K562 (cell line): ENCODE measurements around the gene FITM1. TPM values are rescaled to one million over a fixed set of nuclear protein-coding genes. Genes with fewer than 3 reads are reported as not detected.

Source experiments
- ATAC-seq: fragments of 200-7000 bp; cut with Tn5 transposase; 3 replicates; pipeline ENCODE4 v1.9.1; 2020; ENCODE audit warnings: moderate library complexity
- BruUV-seq: library from RNA; stranded (reverse); fragments of 400-500 nt; replicated peaks from 2 replicates; lab custom pipeline; 2021; lab: Mats Ljungman, UMichigan
- CTCF ChIA-PET: fragments of 300-600 bp; formaldehyde crosslinking; extraction: SDS; loops from one replicate; lab custom pipeline; 2021; ENCODE audit warnings: low intra/inter-chr PET ratio; lab: Yijun Ruan, JAX
- POLR2A ChIA-PET: fragments of 300-600, 350-650 bp; sonication (Branson Sonifier 250); formaldehyde crosslinking; extraction: SDS; loops from one replicate; lab custom pipeline; 2021; ENCODE audit warnings: antibody characterized with exemption, inconsistent platforms; lab: Yijun Ruan, JAX
- DNase-seq, 4 experiments: peaks; one replicate each; pipeline versions ENCODE4 v3.0.0 to v3.0.0-alpha.2; 2011 to 2018; ENCODE audit warnings: low spot score in 3 of 4, mixed read lengths in 3 of 4; ENCODE audit errors: extremely low read depth in 1 of 4
- FAIRE-seq: peaks from 2 replicates; lab custom pipeline; 2011; peaks lifted over from hg19 to GRCh38; lab: Jason Lieb, UNC
- H2AFZ ChIP-seq: 2 replicates; pipeline ENCODE4 v1.6.0; 2011; ENCODE audit warnings: low read depth, low read length, control low read depth, inconsistent platforms
- H3K27ac ChIP-seq: fragments of 200-600 bp; 3 replicates; pipeline ENCODE4 v1.8.0; 2011; ENCODE audit warnings: low read depth, mild to moderate bottlenecking, control low read depth, inconsistent platforms, low read length, moderate library complexity, mixed read lengths; ENCODE audit errors: extremely low read depth
- H3K27me3 ChIP-seq, 2 experiments: fragments of 300-600 bp in 1 of 2; 2 replicates in 1 of 2; 3 replicates in 1 of 2; pipeline versions ENCODE4 v1.6.0 to v1.8.0; 2011; ENCODE audit warnings: inconsistent platforms in 2 of 2, low read length in 2 of 2, mild to moderate bottlenecking in 1 of 2, mixed read lengths in 1 of 2, moderate library complexity in 1 of 2; ENCODE audit not compliant: control insufficient read depth in 2 of 2, insufficient read depth in 2 of 2
- H3K36me3 ChIP-seq: fragments of 300-600 bp; 3 replicates; pipeline ENCODE4 v1.8.0; 2011; ENCODE audit warnings: mild to moderate bottlenecking, low read length, inconsistent platforms; ENCODE audit not compliant: control insufficient read depth, insufficient read depth
- H3K4me1 ChIP-seq, 2 experiments: fragments of 200-600 bp in 1 of 2; replicated peaks in 1 of 2; 2 replicates in 1 of 2; 3 replicates in 1 of 2; pipeline versions ENCODE4 v1.5.1 to v1.8.0; 2011; ENCODE audit warnings: inconsistent platforms in 2 of 2, low read length in 2 of 2, mild to moderate bottlenecking in 1 of 2, mixed read lengths in 1 of 2, moderate library complexity in 1 of 2; ENCODE audit not compliant: control insufficient read depth in 2 of 2, insufficient read depth in 2 of 2
- H3K4me2 ChIP-seq: 2 replicates; pipeline ENCODE4 v1.6.1; 2011; ENCODE audit warnings: low read length, control low read depth, inconsistent platforms, mixed read lengths; ENCODE audit not compliant: insufficient read depth
- H3K4me3 ChIP-seq: fragments of 200-600 bp; sonication (generic), shearing (Covaris generic); 2 replicates; pipeline ENCODE4 v1.5.1; 2016; ENCODE audit warnings: control low read depth, inconsistent platforms
- H3K79me2 ChIP-seq: fragments of 200-600 bp; 3 replicates; pipeline ENCODE4 v1.8.0; 2011; ENCODE audit warnings: low read length, inconsistent platforms; ENCODE audit not compliant: control insufficient read depth, insufficient read depth
- H3K9ac ChIP-seq, 2 experiments: 2 replicates each; pipeline versions ENCODE4 v1.6.0 to v1.6.1; 2011; ENCODE audit warnings: low read depth in 2 of 2, low read length in 2 of 2, control low read depth in 1 of 2, inconsistent platforms in 1 of 2, mild to moderate bottlenecking in 1 of 2, mixed read lengths in 1 of 2; ENCODE audit not compliant: insufficient read depth in 1 of 2
- H3K9me1 ChIP-seq: one replicate; pipeline ENCODE4 v1.6.0; 2011; ENCODE audit warnings: inconsistent platforms, mild to moderate bottlenecking, low read length, moderate library complexity; ENCODE audit not compliant: control insufficient read depth, insufficient read depth
- H3K9me3 ChIP-seq: replicated peaks from 2 replicates; pipeline ENCODE4 v1.5.1; 2011; ENCODE audit warnings: low read depth, low read length, inconsistent platforms; ENCODE audit not compliant: control insufficient read depth, insufficient read depth
- H4K20me1 ChIP-seq: replicated peaks from 2 replicates; pipeline ENCODE4 v1.6.1; 2011; ENCODE audit warnings: low read length, inconsistent platforms, mixed read lengths; ENCODE audit not compliant: control insufficient read depth, insufficient read depth
- HDGF ChIP-seq: fragments of 450-650 bp; IDR thresholded peaks from 2 replicates; pipeline ENCODE4 v1.6.1; 2016
- JUND ChIP-seq, 2 experiments: IDR thresholded peaks; 2 replicates in 1 of 2; 3 replicates in 1 of 2; pipeline ENCODE4 v1.6.1; 2011; ENCODE audit warnings: borderline replicate concordance in 2 of 2, low read depth in 2 of 2, low read length in 2 of 2, improper control_type of control experiment in 1 of 2, missing biosample characterization in 1 of 2, missing genetic modification characterization in 1 of 2, missing genetic modification reagents in 1 of 2
- MCM5 ChIP-seq: fragments of 450-650 bp; IDR thresholded peaks from 2 replicates; pipeline ENCODE4 v1.6.1; 2016; ENCODE audit warnings: low read depth
- NBN ChIP-seq: fragments of 450-650 bp; IDR thresholded peaks from 2 replicates; pipeline ENCODE4 v1.6.1; 2016; ENCODE audit warnings: low read depth, mild to moderate bottlenecking
- XRCC4 ChIP-seq: IDR thresholded peaks from one replicate; pipeline ENCODE4 v1.6.1; 2011; ENCODE audit not compliant: insufficient read depth, insufficient read length; ENCODE audit errors: extremely low read depth
- ZNF224 ChIP-seq: sonication (generic); formaldehyde crosslinking; IDR thresholded peaks from 2 replicates; pipeline ENCODE4 v1.8.0; 2022; ENCODE audit warnings: mild to moderate bottlenecking, missing genetic modification reagents
- ZNF24 ChIP-seq: fragments of 450-650 bp; IDR thresholded peaks from 2 replicates; pipeline ENCODE4 v1.6.1; 2016
- ZNF589 ChIP-seq: fragments of 200-800 bp; sonication (Bioruptor generic); IDR thresholded peaks from 2 replicates; pipeline ENCODE4 v1.6.1; 2016; ENCODE audit warnings: low read depth, missing genetic modification characterization, missing compliant biosample characterization
- WGBS: fragments of 100-300 bp; shearing (Covaris generic); methylation state at CpG from one replicate; pipeline ENCODE4 v1.1.6; 2016; ENCODE audit warnings: low coverage, mixed read lengths; ENCODE audit not compliant: insufficient coverage; ENCODE audit errors: missing lambda C conversion rate; 5-methylcytosine and 5-hydroxymethylcytosine counted together
- in situ Hi-C: fragments of 300-500 bp; cut with MboI; formaldehyde crosslinking; loops from 4 replicates; pipeline ENCODE4 v1.15.0; 2018; ENCODE audit warnings: inconsistent platforms, mixed read lengths
- intact Hi-C: fragments of 100-400 bp; cut with micrococcal nuclease; formaldehyde crosslinking; loops from 2 replicates; pipeline ENCODE4 v1.14.2; 2022
- polyA plus RNA-seq, 8 experiments: library from polyadenylated mRNA; depleted of rRNA in 4 of 8; stranded (reverse) in 5 of 8; unstranded in 3 of 8; fragments of >200 nt; fragmentation: Nextera tagmentation in 2 of 8; fragmentation: Illumina TruSeq in 1 of 8; extraction: Ambion mirVana in 2 of 8; extraction: Trizol in 1 of 8; gene quantifications; 2 replicates each; pipeline versions ENCODE4 v1.2.1 to v1.2.3, GENCODE V29; 2011 to 2014; ENCODE audit warnings: inconsistent platforms in 1 of 8, missing spikeins in 1 of 8
- total RNA-seq, 7 experiments: library from RNA; depleted of rRNA in 6 of 7; stranded (reverse); fragments of >200 nt in 6 of 7; fragmentation: Illumina TruSeq in 2 of 7; extraction: Trizol in 2 of 7; gene quantifications; 2 replicates each; pipeline versions ENCODE4 v1.2.1 to v1.2.3, GENCODE V29; 2011 to 2021; ENCODE audit warnings: low replicate concordance in 1 of 7

FITM1 gene
- total and polyA plus RNA-seq, 9 of the 15 experiments (the other 6 are each of a cell fraction or from before 2014, with no cell fraction given): 0.09 to 0.20 TPM; not detected in 7

DNA sequence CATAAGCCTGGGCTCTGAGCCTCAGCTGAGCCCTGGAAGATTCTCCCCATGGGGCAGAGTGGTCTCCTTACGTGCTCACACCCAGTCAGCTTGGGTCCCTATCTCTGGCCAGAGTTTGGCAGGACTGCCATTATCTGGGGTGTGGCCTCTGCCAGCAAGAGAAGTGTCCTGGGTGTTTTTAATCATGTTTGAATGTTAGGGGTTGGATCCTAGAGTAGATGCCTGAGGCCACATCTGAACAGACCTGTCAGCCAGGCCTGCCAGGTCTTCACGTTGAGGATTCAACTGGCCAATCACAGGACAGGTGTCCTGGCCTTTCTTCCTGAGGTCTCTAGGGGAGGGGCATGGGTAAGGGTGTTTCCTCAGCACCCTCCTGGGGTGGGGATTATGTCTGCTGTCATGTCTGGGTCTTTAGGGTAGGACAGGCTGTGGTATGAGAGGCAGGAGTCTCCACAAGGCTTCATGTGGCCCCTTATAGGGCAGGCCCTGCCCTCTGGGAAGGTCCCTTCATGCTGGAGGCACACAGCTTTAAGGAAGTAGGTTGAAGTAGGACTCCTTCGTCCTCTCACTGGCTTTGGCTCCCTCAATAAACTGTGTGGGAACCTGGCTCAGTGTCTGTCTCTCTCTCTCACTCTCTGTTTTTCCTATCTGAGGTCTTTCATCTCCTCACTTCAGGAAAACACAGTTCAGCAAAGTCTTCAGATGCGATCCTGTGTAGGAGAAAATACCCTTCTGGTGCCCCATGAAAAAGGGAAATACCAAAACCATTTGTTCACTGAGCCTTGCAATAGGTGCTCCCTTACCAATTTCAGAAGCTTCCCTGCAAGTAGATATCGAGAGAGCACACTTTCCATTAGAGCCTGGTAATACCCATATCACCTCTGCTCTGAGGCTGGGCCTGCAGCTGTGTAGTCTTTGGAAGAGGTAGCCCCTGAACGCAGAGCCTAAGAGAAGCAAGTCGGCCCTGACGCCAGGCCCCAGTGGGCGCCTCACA, 6.7 kb upstream of the FITM1 start:
- FAIRE-seq (peak; percentile 67), ATAC-seq (peak; percentile 72), DNase-seq (no peak)
- Histone ChIP-seq H3K4me3 (no peak overlapping the region), H3K9me1 (no peaks in the 10 kb centered on the region), H2AFZ (no peak overlapping the region), H3K9me3 (no peaks in the 10 kb centered on the region), H4K20me1 (no peaks in the 10 kb centered on the region), H3K27me3 (no peaks in the 10 kb centered on the region), H3K27ac (no peak overlapping the region; the same call in 2 of the 3 replicates), H3K9ac (peak overlapping the region in 1 of 2 experiments; percentile 76; a peak in 3 of 4 replicates), H3K79me2 (no peaks in the 10 kb centered on the region), H3K4me1 (peaks cover 6 to 12% of the 10 kb centered on the region in 2 experiments; a peak in 4 of 5 replicates), H3K36me3 (peaks cover 38% of the 10 kb centered on the region; the same call in 2 of the 3 replicates), H3K4me2 (no peak overlapping the region; the same call in 1 of the 2 replicates)
- TF ChIP-seq XRCC4: no peak
- no peak for TF ChIP-seq ZNF24
- TF ChIP-seq HDGF: no peak
- no peak for TF ChIP-seq ZNF224 (CRISPR knock-in tag)
- TF ChIP-seq ZNF589 (CRISPR knock-in tag): no peak
- TF ChIP-seq MCM5: no peak
- TF ChIP-seq NBN: no peak
- TF ChIP-seq JUND (IDR thresholded peaks at IDR 0.05; ENCODE audit: borderline replicate concordance, low read depth, low read length): no peak
- TF ChIP-seq JUND (tag; IDR thresholded peaks at IDR 0.05; ENCODE audit: borderline replicate concordance, low read depth, low read length): no peak
- intact Hi-C loops: no loop called here
- in situ Hi-C loops: no loop called here
- no TSS peak for BruUV-seq
- POLR2A ChIA-PET: interaction anchor here (0.6 to 4.2 kb wide), 4 partner anchors 8 to 950 kb away, joined by 3 to 38 read pairs (median 3); partner anchors contain the start of genes DCAF11, EMC9 and NRL
- CTCF ChIA-PET: no interaction called here
- WGBS: 60% methylated on average over 9 of the region's 9 CpGs
